ENCODE measurements around the gene RCE1.

The RCE1 gene

DNA sequence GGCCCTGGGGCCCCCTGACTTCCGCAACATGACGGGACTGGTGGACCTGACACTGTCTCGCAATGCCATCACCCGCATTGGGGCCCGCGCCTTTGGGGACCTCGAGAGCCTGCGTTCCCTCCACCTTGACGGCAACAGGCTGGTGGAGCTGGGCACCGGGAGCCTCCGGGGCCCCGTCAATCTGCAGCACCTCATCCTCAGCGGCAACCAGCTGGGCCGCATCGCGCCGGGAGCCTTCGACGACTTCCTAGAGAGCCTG lies 14.6 kb downstream of the RCE1 start:
- no peak for DNase-seq

DNA sequence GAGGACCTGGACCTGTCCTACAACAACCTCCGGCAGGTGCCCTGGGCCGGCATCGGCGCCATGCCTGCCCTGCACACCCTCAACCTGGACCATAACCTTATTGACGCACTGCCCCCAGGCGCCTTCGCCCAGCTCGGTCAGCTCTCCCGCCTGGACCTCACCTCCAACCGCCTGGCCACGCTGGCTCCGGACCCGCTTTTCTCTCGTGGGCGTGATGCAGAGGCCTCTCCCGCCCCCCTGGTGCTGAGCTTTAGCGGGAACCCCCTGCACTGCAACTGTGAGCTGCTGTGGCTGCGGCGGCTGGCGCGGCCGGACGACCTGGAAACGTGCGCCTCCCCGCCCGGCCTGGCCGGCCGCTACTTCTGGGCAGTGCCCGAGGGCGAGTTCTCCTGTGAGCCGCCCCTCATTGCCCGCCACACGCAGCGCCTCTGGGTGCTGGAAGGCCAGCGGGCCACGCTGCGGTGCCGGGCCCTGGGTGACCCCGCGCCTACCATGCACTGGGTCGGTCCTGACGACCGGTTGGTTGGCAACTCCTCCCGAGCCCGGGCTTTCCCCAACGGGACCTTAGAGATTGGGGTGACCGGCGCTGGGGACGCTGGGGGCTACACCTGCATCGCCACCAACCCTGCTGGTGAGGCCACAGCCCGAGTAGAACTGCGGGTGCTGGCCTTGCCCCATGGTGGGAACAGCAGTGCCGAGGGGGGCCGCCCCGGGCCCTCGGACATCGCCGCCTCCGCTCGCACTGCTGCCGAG lies 15.1 kb downstream of the RCE1 start:
- DNase-seq, result no peak

DNA sequence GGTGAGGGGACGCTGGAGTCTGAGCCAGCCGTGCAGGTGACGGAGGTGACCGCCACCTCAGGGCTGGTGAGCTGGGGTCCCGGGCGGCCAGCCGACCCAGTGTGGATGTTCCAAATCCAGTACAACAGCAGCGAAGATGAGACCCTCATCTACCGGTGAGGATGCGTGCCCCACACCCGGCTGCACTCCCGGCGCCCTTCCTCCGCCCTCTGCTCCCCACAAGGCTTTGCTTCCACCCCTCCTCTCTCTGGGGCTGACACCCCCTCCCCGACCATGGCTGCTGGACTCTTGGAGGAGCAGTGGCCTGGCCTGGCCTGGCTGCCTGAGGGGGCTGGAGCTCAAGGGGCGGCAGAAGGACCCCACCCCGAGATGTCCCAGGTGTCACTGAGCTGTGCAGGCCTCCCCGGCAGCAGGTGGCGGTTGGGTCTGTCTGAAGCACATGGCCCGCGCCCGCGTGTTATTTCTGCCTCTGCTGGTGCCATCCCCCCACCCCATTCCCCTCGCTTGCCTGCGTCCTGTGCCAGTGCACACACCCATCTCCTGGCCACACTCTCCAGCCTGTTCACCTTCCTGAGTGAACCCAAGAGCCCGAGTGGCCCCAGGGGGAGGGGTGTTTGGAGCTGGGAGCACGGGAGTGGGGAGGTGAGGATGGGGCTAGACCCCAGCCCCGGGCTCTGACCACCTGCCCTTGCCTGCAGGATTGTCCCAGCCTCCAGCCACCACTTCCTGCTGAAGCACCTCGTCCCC lies 15.9 kb downstream of the RCE1 start:
- DNase-seq, result no peak

DNA sequence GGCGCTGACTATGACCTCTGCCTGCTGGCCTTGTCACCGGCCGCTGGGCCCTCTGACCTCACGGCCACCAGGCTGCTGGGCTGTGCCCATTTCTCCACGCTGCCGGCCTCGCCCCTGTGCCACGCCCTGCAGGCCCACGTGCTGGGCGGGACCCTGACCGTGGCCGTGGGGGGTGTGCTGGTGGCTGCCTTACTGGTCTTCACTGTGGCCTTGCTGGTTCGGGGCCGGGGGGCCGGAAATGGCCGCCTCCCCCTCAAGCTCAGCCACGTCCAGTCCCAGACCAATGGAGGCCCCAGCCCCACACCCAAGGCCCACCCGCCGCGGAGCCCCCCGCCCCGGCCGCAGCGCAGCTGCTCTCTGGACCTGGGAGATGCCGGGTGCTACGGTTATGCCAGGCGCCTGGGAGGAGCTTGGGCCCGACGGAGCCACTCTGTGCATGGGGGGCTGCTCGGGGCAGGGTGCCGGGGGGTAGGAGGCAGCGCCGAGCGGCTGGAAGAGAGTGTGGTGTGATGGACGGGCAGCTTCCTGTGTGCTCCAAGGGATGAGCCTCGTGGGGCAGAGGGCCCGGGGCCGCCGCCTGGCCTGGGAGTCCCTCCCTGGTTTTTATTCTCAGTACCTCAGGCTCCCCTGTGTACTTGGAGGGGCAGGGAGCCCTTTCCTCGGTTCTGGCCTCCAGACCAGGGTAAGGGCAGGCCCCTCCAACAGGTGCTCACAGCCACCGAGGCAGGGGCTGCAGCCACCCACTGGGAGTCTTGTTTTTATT lies 16.6 kb downstream of the RCE1 start:
- no peak for DNase-seq

DNA sequence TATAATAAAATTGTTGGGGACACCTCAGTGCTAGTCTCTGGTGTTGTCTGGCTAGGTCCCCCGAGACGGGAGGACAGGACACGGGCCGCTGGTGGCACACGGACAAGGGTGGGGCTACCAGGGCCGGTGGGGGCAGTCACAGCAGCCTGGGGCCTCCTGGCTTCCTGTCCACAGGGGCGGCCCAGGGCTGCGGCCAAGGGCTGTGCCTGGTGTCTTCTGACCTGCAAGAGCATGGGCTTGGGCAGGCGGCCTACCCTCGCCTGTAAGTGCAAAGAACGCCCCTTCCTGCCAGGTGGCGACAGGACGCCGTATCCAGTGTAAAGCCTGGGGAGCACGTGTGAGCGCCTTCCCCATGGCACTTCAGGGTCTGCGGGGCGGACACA lies 17.2 kb downstream of the RCE1 start:
- DNase-seq, result no peak

DNA sequence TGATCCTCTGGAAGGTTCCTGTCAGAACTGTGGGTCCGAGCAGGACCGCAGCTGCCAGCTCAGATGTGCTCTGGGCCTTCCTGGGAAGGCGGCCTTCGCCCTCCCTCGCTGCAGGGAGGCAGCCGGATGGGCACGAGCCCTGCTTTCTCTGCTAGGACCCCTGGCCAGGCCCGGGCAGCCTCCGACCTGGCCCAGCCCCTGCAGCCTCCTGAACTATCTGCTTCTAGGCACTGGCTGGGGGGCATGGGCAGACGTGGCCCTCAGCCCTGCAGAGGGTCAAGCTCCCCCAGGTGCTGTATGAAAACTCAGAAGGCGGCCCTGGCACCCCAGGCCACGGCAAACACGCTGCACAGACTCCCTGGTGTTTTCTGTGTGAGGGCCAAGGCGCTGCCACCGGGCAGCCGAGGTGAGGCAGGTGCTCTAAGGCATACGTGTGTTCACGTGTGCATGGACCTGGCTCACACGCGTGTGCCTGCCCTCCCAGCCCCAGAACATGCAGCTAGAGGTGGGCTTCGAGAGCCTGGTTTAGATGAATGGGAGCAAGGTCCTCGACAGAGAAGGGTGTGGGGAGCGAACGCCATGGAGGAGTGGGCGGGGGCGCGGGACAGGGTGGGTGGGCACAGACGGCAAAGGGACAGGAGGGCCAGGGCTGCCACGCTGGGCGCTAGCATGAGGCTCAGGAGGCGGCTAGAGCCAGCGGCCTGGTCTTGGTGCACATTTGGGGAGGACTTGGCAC lies 18.0 kb downstream of the RCE1 start:
- no peak for DNase-seq

DNA sequence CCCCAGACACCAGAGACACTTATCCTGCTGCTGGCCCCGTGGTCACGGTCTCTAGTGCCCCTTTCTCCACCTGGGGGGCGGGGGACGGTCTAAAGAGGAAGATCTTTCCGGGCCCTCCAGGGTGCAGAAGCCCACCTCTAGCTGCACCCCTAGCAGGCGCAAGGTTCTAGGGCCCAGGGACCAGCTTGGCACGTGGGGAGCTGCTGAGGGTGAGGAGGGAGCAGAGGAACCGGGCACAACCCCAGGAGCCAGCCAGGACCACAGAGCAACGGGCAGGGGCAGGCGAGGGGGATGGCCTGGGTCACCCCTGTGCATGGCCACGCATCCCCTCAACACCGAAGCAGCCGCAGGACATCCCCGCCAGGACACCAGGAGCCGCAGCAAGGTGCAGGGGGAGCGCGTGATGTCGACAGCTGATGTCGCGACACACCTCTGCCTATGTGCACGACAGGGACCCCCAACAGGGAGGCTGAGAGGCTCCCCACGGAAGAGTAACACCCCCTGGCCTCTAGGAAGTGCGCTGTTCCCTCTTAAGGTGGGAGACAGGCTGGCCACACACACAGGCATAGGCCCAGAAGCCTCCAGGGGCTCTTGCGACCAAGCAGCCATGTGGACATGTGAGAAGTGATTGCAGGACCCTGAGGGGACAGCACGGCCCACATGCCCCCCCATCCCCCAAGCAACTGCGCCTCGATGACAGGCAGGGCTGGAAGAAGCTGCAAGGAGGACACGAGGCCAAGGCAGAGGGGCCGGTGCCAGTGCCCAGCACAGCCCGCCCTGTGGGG lies 18.7 kb downstream of the RCE1 start:
- no peak for DNase-seq

DNA sequence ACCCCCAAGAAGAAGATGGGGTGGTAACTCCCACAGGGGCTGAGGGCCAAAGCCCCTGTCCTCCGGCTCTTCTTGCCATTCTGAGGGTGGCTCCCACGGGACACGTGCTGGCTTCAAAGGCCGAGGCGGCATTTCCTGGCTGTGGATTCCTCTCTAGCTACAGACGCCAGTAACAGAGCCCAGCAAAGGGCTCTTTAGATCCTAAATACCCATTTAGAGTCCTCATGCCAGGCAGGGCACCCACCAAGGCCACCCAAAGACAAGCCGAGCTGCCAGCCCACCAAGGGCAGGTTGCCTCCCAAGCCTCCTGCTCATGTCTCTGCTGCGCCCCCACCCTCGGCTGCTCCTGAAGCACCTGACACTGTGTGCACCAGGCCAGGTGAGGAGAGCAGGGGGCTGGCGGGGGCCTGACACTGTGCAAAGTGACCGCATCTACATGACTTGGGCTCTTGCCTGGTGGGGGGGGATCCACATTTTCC lies 19.4 kb downstream of the RCE1 start:
- DNase-seq, result no peak

DNA sequence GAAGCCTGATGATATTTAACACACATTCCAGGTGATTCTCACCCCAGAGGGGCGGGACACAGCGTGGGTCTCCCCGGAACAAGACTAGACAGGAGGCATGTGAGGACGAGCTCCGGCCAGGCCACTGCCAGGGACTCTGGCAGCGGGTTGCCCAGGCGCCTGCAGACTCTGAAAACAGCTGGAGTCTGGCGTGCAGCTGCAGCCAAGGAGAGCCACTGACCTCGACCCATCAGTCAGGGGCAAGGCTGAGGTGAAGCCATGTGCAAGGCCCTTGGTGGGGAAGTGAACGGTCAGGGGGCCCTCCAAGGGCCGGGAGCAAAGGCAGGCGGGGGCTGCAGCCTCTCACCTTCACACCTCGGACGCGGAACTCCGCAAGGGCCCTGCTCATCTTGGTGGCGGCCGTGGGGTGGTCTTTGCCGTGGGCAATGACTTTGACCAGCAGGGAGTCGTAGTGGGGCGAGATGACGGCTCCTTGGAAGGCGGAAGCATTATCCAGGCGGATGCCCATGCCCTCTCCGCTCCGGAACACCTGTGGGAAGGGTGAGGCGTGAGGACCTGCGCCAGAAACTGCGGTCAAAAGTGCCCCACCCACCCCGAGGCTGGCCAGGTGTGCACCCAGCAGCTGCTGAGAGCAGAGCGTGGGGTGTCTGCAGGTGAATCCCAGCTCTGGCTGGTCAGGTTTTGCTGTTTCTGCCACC lies 20.3 kb downstream of the RCE1 start:
- no peak for DNase-seq

DNA sequence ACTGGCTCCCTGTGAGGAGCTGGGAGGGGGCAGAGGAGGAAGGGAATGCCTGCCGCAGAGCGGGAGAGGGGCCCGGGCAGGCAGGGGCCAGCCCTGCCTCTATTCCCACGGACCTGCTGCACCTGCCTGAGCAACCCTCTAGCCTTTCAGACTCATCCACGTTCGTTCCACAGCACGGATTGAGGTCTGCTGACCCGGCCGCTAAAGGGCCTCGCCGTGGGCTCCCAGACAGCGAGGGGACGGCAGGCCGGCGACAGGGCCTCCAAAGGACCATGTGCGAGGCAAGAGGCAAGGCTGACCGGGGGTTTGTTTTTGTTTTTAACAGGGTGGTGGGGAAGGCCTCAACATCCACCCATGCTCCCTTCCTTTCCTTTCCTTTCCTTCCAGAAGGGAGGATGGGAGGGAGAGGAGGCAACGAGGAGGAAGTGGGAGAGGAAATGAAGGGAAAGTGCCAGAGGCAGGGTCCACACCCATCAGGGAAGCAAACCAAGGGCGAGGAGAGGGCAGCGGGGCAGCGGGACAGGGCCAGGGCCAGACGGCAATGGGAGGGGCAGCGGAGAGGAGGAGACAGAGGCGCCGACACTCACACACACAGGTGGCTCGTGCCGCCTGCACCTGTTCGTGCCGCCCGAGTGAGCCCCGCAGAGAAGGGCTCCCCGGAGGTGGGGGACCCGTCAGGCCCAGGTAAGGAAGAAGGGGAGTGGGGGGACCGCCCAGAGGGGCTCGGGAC lies 21.1 kb downstream of the RCE1 start:
- DNase-seq, result no peak

DNA sequence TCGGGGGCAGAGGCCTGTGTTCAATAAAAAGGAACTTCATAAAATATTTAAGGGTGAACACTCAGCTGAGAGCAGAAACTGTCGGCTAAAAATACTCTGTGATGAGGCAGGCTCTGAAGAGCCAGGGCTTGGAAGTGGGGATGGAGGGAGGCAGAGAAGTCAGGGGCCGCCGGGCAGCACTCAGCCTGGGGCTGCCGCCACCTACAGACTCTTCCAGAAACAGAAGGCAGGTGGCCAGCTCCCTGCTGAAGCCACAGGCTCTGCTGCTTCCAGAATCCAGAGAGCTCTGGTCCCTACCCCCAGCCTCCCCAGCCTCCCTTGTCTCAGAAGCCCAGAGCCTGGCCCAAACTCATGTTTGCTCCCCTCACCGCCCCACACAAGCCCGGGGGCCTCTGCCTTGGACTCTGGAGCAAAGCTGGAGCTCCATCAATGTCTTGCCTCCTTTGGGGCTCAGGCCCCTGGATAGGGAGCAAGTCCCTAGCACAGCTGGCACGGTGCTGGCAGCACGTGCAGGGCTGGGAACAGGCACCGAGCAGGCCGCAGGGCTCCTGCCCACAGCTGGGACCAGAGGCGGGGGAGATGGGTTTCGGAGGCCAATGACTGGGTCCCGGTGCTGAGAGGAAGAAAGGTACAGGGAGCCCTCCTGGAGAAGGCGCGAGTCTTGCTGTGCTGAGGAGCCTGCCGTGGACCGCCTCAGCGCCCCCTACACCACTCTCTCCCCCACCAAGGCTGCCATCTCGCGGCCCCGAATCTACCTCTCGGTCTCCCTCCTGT lies 21.9 kb downstream of the RCE1 start:
- DNase-seq, result no peak

DNA sequence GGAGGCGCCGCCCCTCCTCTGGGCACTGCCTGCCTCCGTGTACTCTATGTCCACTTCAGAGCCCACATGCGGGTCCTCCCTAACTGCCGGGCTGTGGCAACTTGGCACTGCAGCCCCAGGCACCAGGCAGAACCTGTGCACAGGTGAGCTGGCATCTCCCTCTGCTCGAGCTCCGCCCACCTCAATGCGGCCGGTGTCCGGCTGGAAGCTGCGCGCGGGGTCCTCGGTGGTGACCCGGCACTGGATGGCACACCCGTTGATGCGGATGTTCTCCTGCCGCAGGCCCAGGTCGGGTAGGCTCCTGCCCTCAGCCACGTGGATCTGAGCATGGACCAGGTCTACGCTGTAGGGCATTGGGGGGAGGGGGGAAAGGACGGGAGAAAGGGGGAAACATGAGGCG lies 22.8 kb downstream of the RCE1 start:
- DNase-seq, result no peak

DNA sequence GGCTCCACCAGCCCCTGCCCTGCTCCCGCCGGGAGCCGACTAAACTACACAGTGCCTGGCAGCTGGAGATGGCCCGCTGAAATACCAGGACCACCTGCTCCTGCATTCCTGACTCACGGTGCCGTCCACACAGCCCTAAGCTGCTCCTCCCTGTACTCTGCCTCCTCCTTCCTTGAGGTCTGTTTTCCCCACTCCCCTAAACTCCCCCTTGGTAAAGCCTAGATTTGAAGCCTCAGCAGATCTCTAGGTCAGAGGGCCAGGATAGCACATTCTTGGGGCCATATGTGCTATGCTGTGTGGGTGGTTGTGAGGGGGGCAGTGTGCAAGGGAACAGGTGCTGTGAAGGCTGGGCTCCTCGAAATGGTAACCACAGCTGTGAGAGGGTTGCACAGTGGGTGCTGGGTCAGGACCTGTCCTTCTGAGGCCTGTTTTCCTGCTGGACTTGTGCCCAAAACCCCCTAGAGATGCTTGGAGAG lies 23.3 kb downstream of the RCE1 start:
- DNase-seq, result no peak

DNA sequence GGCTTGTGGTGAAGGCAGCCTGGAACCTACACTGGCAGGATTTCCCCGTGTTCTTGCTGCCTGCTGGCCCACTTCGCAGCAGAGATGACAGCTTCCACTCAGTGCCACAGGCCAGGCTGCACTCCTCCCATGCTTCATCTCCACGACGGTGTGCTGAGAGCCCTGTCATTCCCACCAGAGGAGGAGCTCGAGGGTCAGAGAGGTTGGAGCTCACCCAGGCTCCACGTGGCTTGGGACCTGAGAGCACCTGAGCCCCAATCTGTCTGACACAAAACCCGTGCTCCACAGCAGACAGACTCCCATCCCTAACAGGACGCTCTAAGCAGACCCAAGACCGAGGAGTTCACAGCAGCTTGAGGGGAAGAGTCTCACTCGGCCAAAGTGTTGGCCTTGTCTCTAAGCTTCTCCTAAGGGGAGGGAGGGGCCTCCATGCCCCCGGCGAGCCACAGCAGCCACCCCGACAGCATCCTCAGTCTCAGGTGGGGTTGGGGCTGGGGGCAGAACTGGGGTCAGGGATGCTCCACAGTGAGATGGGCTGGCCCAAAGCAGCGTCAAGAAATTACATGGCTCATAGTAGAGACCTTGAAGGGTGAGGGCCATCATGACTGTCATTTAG lies 24.3 kb downstream of the RCE1 start:
- DNase-seq, result no peak

DNA sequence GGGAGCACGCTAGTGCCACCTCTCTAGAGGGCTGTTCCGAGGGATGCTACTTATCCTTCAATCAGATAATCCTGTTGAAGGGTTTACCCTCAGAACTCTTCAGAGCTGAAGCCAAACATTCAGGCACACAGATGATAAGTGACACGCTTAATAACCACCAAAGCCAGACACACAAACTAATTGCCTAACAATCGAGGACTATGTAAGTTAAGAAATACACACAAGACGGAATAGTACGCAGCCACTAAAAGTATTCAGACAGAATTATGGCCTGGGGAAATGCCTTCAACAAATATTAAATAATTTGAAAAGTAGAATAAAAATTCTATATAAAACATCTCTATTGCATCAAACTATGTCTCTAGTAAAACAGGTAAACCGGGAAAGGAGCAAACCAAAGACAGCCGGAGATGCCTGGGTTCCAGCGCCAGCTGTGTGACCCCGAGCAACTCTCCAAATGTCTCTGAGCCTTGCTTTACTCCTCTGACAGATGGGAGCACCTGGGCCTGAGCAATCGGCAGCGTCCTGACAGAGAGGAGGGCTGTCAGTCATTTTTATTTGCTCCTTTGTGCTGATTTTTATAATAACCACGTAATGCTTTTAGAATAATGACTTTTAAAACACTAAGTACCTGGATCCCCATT lies 25.0 kb downstream of the RCE1 start:
- no peak for DNase-seq

DNA sequence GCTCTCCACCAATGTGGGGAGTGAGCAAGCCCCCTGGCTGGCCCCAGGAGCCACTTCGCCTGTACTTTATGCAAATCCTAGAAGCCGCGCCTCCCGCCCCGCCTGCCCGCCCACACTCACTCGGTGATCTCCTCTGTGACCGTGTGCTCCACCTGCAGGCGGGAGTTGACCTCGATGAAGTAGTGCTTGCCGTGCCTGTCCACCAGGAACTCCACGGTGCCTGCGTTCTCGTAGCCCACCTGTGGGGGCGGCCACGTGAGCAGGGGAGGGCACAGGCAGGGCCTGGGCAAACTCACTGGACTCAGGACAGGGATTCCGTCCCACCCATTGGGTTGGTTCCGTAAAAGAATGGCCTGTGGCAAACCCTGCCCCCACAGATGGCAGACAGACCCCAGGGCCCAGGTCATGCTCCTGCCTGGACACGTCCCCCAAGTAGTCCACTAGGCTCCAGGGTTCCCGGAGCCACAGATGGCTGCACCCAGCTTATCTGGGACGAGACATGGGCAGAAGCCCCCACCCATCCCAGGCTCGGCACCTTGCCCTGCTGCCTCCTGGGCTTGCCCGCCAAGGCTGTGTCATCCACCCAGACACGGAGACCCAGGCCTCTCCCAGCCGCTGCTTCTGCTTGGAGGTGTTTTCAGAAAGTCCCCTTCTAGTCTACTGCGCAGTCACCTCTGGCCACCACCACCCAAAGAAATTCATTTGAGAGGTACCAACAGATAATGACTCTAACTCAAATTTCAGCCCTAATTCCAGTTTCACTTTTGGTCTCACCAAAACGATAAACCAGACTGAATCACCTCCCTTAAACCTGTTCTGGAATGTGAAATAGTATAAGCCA lies 25.7 kb downstream of the RCE1 start:
- peak; percentile 98 for DNase-seq

DNA sequence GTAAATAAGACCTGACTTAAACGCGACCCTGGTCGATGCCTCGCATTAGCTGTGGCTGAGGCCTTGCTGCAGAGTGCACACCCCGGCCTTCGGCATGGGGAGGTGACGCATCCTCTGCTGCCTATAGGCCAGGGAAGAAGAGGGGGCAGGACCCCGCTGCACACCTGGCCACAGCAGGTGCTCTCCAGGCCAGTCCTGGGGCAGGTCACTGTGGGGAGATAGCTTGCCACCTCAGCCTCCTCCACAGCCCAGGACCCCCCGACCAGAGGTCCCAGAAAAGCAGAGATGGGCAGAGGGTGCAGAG lies 26.3 kb downstream of the RCE1 start:
- no peak for DNase-seq

DNA sequence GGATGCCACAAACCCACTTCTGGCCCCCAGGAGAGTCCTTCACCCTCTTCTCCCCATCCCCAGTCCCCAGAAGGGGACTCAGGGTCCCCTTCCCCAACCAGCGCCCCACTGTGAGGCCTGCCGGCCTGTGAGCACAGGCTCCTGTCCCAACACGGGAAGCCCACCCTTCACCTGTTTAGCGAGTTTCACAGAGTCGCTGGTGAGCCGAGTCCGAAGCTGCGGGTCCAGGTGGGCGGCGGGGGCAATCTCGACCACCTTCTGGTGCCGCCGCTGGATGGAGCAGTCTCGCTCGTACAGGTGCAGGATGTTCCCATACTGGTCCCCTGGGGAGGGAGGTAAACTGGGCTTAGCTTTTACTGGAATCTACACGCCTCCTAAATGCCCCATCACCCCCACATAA lies 26.9 kb downstream of the RCE1 start:
- no peak for DNase-seq

Data from 8988T (cell line).